GM20000 (cell line): ENCODE measurements around the gene ANKRD55.
"Not testable (repeated sequence)": the region's sequence is repeated elsewhere in the genome, so short reads cannot be mapped to it uniquely, and the experiment has no call there.

Experiments used
- DNase-seq: peaks from one replicate; pipeline ENCODE4 v3.0.0; 2012; ENCODE audit warnings: low spot score
- TF ChIP-seq, protein P1 (sequence below): IDR thresholded peaks from 2 replicates; pipeline ENCODE4 v1.5.1; 2012; ENCODE audit warnings: mild to moderate bottlenecking, control low read depth; ENCODE audit errors: extremely low read depth, missing control alignments

Gene ANKRD55

DNA sequence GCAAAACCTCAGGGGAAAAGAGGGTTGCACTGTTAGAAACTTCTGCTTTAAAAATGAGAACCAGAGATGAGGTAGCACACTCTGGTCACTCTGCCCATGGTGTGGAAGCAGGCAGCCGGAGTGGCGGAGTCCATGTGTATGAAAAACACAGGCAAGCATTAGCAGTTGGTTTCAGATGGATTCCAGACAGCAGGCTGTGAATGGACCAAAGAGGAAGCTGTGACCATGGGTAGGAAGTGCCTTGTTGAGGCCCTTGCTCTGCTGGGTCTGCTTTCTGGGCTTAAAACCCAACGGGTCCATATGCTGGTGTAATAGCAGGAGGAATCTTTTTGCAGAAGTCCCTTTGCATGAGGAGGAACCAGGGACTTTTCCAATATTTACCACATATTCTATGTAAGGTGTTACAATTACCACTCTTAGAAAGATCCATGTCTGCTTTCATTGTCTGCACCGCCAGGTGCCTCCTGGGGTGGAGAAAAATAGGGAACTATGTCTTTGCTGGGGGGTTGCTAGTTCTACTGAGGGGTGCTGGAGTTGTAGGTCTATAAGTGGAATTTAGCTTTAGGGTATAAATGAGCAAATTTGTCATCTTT, 77.0 kb downstream of the ANKRD55 start:
- TF ChIP-seq, protein P1, sequence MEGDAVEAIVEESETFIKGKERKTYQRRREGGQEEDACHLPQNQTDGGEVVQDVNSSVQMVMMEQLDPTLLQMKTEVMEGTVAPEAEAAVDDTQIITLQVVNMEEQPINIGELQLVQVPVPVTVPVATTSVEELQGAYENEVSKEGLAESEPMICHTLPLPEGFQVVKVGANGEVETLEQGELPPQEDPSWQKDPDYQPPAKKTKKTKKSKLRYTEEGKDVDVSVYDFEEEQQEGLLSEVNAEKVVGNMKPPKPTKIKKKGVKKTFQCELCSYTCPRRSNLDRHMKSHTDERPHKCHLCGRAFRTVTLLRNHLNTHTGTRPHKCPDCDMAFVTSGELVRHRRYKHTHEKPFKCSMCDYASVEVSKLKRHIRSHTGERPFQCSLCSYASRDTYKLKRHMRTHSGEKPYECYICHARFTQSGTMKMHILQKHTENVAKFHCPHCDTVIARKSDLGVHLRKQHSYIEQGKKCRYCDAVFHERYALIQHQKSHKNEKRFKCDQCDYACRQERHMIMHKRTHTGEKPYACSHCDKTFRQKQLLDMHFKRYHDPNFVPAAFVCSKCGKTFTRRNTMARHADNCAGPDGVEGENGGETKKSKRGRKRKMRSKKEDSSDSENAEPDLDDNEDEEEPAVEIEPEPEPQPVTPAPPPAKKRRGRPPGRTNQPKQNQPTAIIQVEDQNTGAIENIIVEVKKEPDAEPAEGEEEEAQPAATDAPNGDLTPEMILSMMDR: no peak

DNA sequence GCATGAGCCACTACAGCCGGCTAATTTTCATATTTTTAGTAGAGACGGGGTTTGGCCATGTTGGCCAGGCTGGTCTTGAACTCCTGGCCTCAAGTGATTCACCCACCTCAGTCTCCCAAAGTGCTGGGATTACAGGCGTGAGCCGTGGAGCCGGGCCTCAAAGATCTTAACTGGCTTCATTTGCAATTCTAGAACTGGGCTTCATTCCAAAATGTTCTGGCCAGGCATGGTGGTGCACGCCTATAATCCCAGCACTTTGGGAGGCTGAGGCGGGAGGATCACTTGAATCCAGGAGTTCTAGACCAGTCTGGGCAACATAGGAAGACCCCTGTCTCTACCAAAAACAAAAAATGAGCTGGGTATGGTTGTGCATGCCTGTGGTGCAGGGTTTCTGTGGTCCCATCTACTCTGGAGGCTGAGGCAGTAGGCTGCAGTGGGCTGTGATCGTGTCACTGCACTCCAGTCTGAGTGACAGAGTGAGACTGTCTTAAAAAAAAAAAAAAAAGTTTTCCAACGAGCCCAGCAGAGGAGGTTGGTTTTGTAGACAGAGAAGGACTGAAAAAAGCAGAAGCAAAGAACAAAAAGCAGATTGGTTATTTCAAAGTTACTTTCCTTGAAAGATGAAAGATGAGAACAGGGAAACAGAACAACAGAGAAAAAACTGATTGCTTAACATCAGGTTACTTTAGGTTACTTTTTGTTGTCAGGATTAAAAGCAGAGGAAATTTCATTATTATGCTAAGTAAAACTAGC, 78.2 kb downstream of the ANKRD55 start:
- TF ChIP-seq, protein P1: no peak

More for the DNA sequence above, 77.0 kb downstream of the ANKRD55 start:
- DNase-seq: no peak

DNA sequence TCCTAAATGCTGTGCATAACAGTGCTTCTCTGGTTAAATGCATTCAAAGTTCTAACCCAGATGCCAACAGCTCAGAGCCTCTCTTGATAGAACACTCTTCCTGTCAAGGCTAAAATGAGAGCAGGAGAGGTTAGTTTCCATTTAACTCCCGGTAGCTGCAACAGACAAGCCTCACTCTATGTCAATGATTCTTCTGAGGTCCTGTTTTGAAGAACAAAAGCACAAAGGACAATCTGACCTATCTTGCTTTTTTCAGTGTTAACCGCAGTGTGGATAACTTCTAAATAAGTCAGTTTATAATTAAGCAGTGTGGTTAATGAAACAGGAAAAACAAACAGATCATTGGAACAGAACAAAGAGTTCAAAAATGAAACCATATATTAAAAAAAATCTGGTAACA, 80.7 kb downstream of the ANKRD55 start:
- TF ChIP-seq, protein P1: no peak
- DNase-seq: peak; percentile 14

More for the DNA sequence above, 78.2 kb downstream of the ANKRD55 start:
- DNase-seq: no peak

DNA sequence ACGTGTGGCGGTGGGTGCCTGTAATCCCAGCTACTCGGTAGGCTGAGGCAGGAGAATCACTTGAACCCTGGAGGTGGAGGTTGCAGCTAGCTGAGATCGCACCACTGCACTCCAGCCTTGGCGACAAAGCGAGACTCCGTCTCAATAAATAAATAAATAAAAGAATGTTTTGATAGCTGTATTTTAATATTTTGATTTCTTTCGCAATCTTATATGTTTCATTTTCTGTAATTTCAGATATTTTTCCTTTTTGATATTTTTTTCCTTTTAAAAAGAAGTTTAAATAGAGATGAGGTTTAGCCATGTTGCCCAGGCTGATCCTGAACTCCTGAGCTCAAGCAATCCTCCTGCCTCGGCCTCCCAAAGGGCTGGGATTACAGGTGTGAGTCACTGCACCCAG, 82.4 kb downstream of the ANKRD55 start:
- not testable (repeated sequence) for DNase-seq

DNA sequence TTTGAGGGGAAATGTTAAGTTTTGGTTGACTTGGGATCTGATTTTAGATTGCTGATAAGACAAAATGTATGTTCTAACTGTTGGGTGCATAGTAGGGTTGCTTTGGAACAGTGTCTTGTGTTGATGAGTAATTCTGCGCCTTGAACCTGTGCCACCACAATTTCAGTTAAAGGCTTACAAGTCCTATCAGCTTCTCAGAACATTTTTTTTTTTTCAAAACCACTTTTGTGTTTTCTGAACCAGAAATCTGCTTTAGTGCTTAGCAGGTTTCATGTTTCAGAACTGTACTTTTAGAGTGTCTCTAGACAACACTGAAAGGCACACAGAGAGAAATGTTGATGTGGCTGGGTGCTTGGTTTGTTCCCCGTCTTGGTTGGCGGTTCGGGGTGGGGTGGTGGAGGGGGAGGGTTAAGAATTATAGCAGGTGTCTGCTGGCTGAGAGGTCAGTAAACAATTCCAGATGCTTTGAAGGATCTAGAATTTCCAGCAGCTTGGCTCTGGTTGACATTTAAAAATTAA, 84.6 kb downstream of the ANKRD55 start:
- DNase-seq: peak; percentile 55
- TF ChIP-seq, protein P1: no peak

DNA sequence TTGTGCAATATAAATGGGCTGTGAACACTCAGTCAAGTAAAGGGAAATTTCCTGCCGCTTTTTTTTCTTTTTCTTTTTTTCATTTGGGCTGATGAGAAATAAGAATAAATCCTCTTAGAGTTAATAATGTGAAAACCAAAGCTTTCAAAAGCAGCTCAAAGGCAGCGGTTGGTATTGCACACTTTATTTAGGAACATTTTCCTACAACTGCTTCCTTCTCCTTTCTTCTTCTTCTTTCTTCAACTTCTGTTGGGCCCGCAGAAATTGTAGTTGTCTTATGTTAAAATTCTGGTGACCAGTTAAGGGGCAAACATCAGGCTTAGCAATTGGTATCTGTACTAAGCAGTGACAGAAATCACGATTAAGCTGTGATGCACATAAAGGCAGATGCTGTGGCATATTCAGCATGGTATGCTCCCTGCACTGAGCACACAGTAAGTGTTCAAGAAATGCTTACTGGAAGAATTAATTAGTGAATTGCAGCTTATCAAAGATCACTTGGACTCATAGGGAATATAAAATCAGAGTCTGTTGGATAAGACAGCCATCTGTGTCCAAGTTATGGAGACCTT, 85.4 kb downstream of the ANKRD55 start:
- TF ChIP-seq, protein P1: no peak
- no peak for DNase-seq

DNA sequence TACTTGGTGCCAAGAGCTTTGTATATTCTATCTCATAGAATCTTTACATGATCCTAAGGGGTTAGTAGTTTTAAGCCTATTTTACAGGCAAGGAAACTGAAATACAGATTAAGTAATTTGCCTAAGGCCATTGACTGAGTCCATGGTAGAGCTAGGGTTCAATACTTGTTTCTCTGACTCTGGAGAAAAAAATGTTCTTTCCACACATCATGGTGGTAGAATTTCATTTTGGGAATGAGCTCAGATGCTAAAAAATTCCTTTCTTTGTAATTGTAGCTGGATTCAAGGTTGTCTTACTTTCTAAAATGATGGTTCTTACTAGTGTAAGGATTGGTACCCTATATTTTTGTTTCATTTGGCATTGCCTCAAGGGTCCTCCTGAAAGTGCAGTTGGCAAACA, 86.0 kb downstream of the ANKRD55 start:
- TF ChIP-seq, protein P1: no peak
- no peak for DNase-seq
